ENCODE measurements around the gene MRPS34.

Gene MRPS34

DNA sequence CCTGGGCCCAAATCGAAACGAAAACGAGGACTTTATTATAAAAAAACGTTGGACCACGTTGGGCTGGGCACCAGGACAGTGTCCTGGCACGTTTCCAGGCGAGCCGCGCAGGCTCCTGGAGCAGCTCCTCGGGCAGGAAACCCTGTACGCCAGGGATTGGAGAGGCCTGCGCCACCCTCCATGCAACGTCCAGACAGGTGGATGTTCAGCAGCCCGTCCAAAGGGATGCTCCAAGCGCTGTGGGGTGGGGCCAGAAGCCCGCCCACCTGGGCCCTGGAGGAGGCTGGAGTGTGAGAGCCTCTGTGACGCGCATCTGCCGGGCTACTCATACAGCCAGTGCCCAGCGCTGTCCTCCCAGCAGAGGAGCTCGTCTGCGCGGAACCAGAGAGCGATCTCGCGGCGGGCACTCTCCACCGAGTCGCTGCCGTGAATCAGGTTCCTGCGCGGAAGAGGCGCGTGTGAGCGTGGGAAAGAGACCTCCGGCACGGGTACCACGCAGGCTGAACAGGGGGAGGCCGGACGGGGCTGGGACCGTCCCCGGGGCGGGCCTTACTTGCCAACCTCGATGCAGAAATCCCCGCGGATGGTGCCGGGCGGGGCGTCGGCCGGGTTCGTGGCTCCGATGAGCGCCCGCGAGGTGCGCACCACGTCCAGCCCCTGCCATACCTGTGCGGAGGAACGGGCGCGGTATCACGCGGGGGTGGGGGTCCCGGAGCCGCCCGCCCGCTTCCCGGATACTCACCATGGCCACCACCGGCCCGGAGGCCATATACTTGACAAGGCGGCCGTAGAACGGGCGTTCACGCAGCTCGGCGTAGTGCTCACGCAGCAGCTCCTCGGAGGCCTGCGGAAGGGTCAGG, 2.4 kb downstream of the MRPS34 start:
- no peak for DNase-seq (ENCODE audit: low read depth in 2 of 2)

DNA sequence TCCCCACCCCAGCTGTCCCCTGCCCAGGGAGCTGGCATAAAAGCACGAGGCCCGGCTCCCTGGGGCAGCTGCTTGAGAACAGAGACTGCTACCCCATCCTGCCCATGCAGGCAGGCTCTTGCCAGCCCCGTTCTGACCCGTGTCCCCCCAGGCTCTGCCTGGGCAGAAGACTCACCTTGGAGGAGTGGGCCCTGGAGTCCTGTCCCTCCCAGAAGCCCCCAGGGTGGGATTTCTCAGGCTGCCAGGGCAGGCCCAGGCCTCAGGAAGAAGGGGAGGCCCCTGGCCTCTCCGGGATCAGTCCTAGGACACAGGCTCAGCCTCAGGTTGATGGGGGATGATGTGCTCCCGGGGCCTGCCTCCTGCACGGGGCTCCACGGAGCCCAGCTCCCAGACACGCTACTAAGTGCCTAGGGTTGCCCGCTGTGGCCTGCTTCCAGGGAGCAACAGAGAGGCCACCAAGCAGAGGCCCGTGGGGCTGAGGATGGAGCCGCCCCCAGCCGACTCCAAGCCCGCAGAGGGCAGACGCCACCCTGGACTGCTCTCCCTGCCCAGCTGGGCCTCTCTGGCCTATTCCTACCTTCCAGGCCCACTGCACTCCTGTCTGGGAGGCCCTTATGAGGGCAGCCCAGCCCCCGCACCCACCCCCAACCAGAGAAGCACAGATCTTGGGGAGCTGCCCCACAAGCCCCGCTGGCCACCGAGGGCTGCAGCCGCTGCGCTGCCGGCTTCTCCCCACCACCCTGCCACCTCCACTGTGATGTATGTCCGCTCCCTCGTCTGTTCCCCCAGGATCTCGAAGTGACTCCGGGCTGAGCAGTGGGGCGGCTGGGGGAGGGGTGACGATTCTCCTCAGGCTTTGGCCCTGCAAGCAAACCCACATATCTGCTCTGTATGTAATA, 3.3 kb downstream of the MRPS34 start:
- DNase-seq (ENCODE audit: low read depth in 2 of 2) = no peak

DNA sequence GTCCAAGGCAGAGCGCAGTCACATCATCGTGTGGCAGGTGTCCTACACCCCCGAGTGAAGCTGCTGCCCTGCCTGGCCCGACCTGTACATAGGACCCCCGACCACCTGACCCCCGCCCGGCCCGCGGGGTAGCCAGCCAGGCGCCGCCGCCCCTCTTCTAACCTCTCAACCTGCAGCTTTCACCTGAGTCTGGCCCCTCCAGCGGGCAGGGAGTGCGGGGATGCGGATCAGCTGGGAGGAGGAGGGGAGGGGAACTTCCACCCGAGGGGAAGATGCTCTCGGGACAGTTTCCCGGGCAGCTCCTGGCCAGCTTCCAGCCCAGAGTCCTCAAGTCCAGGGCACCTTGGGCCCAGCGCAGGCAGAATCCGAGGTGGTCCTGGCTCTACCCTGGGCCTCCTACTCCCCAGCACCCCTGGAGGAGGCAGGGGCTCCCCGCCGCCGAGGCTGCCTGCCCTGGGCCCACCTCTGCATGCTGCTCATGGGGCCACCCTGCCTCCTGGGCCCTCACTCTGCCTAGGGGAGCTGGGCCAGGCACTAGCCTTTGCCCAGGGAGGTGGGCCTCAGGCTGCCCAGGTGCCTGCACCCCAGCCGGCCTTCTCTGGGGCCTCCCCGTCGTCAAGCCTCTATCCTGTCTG, 4.0 kb downstream of the MRPS34 start:
- no peak for DNase-seq (ENCODE audit: low read depth in 2 of 2)

DNA sequence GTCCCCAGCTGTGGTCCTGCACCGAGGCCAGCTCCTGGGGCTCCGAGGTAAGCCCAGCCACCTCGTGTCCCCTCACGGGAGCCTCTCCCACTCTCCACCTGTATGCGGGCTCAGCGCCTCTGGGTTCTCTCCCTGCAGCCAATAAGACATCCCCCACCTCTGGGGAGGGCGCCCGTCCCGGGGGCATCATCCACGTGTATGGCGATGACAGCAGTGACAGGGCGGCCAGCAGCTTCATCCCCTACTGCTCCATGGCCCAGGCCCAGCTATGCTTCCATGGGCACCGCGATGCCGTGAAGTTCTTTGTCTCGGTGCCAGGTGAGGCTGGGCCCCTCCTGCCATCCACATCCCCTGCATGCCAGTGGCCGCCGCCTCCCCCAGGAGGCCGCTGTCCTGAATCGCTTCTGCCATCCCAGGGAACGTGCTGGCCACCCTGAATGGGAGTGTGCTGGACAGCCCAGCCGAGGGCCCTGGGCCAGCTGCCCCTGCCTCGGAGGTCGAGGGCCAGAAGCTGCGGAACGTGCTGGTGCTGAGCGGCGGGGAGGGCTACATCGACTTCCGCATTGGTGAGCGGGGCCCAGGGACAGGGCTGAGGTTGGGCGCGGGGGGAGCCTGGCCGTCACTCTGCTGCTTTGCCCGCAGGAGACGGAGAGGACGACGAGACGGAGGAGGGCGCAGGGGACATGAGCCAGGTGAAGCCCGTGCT, 4.7 kb downstream of the MRPS34 start:
- DNase-seq (ENCODE audit: low read depth in 2 of 2) = no peak

DNA sequence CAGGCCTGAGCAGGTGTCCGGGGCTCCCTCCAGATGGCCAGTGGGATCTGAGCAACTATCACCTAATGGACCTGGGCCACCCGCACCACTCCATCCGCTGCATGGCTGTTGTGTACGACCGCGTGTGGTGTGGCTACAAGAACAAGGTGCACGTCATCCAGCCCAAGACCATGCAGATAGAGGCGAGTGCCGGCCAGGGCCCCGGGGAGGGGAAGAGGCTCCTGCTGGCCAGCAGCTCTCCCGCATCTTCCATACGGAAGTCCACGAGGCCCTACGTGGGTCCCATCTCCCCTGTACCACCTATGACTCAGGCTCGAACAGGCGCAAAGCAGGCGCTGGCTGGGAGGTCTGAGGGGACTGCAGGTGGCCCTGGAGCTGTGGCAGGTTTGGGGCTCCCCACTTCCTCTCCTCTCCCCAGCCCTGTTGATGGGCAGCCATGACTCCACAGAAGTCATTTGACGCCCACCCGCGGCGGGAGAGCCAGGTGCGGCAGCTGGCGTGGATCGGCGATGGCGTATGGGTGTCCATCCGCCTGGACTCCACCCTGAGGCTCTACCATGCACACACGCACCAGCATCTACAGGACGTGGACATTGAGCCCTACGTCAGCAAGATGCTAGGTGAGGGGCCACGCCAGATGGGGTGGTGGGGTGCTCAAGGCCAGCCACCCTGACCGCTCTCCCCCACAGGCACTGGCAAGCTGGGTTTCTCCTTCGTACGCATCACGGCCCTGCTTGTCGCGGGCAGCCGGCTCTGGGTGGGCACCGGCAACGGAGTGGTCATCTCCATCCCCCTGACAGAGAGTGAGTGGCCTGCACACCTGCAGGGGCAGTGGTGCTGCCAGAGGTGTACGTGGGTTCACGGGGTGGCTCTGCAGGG, 5.6 kb downstream of the MRPS34 start:
- DNase-seq (ENCODE audit: low read depth in 2 of 2) = no peak

DNA sequence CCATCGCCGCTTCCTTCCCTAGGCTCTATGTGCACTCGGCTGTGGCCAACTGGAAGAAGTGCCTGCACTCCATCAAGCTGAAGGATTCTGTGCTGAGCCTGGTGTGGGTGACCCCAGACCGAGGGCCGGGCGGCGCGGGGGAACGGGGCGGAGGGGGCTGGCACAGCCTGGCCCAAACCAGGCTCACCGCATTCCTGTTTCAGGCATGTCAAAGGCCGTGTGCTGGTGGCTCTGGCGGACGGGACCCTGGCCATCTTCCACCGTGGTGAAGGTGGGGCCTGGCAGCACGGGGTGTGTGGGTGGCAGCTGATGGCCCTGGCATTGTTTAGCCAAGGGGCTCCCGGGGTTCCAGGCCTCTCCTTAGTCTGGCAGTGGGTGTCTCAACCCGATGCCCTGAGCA, 6.2 kb downstream of the MRPS34 start:
- no peak for DNase-seq (ENCODE audit: low read depth in 2 of 2)

DNA sequence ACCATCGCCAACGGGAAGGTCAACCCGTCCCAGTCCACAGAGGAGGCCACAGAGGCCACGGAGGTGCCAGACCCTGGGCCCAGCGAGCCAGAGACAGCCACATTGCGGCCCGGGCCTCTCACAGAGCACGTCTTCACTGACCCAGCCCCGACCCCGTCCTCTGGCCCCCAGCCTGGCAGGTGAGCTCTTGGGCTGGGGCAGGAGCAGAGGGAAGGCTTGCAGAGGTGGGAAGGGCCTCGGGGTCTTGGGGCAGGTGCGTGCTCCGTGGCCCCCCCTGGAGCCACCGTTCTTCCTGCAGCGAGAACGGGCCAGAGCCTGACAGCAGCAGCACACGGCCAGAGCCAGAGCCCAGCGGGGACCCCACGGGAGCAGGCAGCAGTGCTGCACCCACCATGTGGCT, 6.7 kb downstream of the MRPS34 start:
- DNase-seq (ENCODE audit: low read depth in 2 of 2) = no peak

DNA sequence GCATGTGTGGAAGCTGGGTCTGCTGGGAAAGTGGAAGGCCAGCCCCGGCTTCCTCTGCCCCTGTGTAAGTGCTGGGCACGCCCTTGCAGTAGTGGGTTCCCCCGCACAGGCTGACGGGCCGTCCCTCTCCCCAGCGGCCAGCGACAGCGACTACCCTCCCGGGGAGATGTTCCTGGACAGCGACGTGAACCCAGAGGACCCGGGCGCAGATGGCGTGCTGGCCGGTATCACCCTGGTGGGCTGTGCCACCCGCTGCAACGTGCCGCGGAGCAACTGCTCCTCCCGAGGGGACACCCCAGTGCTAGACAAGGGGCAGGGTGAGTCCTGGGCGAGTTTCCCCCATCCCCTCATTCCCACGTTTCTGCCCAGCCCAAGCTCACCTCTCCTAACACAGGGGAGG, 7.1 kb downstream of the MRPS34 start:
- no peak for DNase-seq (ENCODE audit: low read depth in 2 of 2)

DNA sequence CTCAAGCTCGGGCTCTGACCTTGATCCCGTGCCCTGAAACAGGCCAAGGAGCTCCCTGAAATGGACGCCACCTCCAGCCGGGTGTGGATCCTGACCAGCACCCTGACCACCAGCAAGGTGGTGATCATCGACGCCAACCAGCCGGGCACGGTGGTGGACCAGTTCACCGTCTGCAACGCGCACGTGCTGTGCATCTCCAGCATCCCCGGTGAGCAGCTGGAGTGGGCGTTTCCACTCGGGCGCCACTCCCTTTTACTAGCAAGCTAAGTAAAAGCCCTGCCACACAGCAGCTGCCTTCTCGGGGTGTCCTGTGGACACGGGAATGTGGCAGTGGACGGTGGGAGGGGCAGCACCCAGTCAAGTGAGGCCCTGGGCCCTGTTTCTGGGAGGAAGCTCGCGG, 8.0 kb downstream of the MRPS34 start:
- DNase-seq (ENCODE audit: low read depth in 2 of 2) = no peak

DNA sequence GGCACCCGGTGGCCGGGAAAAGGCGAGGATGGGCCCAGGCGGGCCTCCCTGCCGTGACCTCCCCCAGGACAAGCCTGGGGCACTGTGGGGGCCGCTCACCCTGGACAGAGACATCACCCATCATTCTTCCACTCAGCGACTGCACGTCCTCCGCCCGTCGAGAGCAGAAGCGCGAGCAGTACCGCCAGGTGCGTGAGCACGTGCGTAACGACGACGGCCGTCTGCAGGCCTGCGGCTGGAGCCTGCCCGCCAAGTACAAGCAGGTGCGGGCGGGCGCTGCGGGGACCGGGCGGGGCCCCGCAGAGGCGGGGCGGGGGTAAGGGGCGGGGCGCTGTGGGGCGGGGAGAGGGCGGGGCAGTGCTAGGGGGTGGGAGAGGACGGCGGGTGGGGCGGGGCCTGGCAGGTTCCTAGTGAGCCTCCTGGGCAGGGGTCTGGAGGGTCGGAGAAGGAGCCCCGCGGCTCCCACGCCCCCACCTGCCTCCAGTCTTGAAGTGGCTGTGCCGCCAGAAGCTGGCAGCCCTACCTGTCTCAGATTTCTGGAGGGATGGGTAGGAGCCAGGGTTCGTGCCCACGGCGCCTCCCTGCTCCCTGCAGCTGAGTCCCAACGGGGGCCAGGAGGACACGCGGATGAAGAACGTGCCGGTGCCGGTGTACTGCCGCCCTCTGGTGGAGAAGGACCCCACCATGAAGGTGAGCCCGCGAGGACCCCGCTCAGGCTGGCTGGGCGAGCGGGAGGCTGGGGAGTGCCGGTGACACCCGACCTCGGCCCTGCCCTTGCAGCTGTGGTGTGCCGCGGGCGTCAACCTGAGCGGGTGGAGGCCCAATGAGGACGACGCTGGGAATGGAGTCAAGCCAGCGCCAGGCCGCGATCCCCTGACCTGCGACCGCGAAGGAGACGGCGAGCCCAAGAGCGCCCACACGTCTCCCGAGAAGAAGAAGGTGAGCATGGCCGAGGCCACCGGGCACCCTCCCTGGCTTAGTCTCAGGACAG, 9.1 kb downstream of the MRPS34 start:
- no peak for DNase-seq (ENCODE audit: low read depth in 2 of 2)

DNA sequence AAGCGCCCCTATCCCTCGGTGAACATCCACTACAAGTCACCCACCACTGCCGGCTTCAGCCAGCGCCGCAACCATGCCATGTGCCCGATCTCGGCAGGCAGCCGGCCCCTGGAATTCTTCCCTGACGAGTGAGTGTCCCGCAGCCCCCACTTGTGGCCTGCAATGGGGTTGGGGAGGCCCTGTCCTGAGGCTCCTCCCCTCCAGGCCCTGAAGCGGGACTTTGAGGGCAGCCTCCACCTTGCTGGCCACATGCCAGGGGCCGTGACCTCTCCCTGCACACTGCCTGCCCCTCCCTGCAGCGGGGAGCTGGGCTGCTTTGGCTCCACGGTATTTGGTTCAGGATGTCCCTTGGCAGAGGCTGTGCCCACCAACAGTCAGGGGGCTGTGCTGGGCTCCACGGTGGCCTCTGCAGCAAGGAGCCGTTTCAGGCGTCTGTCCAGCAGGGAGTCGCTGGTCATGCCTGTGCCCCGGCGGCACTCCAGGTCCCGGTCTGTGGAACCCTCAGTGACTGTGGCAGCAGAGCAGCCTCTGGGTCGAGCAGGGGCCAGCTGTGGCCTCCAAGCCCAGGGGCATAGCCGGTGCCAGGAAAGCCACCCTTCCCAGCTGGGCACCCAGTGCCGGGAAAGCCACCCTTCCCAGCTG, 9.9 kb downstream of the MRPS34 start:
- no peak for DNase-seq (ENCODE audit: low read depth in 2 of 2)

DNA sequence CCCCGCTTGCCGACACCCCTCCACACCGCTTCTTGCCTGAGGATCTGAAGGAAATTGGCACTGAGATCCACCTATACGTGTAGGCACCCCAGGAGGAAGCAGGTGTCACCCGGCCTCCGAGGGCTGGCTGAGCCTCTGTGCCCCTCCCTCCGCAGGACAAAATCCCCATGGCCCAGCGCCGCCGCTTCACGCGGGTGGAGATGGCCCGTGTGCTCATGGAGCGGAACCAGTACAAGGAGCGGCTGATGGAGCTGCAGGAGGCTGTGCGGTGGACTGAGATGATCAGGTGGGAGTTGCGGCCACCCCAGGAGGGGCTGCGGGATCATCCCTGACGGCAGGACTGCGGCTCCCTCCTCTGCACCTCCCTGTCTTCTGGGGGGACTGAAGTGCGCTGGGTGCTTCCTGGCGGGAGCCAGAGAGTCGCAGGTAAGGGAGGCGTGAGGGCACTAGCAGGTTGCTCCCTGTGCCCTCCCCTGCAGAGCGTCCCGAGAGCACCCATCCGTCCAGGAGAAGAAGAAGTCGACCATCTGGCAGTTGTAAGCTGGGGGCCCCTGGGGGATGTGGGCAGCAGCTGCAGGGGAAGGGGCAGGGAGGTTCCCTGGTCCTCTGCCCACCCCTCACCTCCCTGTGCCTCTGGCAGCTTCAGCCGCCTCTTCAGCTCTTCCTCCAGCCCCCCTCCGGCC, 10.6 kb downstream of the MRPS34 start:
- DNase-seq (ENCODE audit: low read depth in 2 of 2) = no peak

DNA sequence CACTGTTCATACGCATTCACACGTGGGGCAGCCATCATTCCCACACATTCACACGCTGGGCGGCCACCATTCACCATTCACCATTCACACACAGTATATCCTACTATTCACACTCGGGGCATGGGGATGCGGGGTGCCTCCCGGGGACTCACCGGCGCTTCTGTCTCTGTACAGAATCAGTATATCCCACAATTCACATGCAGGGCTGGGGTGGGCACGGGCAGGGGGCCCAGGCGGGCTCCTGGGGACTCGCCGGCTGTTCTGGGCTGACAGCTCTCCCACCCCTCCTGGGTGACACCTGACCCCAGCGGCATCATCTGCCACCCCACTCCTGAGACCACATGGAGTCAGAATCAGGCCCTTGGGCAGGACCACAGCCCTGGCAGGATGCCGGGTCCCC, 11.2 kb downstream of the MRPS34 start:
- no peak for DNase-seq (ENCODE audit: low read depth in 2 of 2)

DNA sequence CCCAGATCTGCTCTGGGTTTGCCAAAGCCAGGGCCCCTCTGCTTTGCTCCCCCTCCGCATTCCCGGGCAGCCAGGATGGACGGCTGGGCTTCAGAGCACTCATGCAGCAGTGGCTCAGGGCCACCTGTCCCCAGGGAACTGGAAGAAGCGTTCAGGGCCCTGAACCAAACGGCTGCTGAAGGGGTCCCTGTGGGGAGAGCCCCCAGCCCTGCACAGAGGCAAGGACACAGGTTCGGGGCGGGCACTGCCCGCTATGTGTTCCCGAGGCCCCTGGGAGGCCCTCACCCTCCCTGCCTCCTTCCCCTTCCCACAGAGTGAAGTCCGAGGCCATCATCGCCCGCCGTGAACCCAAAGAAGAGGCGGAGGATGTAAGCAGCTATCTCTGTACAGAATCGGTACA, 12.0 kb downstream of the MRPS34 start:
- DNase-seq (ENCODE audit: low read depth in 2 of 2) = no peak

DNA sequence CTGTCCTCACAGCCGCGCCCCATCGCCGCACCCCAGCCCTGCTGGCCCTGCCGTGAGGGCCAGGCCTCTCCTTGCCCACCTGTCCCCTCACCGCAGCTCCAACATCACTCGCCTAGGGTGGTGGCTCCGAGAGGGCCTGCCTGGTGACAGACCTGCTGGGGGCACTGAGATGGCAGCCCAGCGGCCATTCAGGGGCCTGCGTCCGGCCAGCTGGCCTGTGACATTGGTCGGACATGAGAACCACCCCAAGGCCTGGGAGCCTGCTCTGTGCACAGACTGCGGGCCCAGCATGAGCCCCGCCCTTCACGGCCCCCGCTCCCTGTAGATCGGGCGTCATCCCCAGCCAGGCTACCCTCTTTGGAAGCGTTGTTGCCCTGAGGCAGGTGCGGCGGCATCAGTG, 13.4 kb downstream of the MRPS34 start:
- no peak for DNase-seq (ENCODE audit: low read depth in 2 of 2)

DNA sequence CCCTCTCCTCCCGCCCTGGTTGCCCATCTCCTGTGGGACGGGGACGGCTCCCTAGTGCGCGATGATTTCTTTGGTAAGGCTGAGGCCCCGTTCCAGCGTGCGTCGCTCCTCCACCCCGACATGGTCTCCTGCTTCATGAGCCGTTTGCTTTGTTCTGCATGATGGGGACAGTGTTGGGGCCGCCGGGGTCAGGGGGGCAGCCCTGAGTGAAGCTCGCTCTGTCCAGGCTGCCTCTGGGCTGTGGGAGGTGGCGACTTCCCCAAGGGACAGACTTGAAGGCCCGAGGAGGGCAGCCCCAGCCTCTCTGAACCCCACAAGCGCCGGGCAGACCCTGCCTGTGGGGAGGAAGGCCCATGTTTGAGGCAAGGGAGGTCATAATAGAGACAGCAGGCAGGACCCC, 14.0 kb downstream of the MRPS34 start:
- no peak for DNase-seq (ENCODE audit: low read depth in 2 of 2)

DNA sequence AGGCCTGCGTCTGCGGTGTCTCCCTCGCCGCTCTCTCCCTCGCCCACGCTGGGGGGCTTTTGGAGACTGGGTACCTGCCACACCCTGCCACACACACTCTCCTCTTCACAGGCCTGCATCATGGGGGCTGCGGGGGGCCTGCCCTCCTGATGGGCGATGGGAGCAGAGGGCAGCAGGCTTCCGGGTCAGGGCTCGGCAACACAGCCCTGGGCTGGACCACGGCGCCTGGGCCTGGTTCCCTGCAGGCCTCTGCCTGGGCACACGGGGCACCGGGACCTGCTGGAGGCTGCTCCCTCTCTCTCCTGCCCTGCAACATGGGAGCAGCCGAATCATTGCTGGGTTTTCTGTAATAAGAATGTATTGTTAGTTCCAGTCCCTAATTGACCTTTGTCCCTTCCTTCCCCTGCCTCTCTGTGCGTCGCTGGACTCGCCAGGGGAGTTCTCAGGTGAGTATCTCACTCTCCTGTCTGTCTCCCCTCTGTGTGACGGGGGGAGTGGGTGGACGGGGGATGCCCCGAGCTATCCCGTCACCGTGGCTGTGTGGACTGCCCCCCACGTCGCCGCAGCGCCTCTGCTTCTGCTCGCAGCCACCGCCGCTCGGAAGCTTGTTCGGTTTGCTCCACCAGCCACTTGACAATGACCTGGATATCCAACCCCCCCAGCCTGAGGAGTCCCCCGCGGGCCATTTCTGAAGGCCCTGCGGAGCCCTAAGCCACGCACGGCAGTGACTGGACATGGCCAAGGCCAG, 15.0 kb downstream of the MRPS34 start:
- DNase-seq (ENCODE audit: low read depth in 2 of 2) = no peak

DNA sequence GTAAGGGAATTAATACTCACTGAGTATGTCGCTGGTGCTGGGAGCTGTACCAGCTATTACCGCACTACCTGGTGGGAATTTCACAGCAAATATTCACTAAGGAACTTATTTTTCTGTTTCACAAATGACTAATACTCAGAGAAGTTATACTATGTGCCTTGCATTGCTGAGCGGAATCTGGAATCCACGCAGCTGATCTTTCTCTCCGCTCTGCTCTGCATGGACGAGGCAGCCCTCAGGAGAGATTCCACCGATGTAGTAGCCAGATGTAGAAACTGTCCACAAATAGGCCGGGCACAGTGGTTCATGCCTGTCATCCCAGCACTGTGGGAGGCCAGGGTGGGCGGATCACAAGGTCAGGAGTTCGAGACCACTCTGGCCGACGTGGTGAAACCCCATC, 18.7 kb downstream of the MRPS34 start:
- DNase-seq (ENCODE audit: low read depth in 2 of 2) = no peak
